NCI-H524 treated with DMSO at 0.1 percent for 48 hours (cell line): ENCODE data around the gene UGT2B28.
"Not testable (repeated sequence)": the region's sequence is repeated elsewhere in the genome, so short reads cannot be mapped to it uniquely, and the experiment has no call there.

Experiments used
- DNase-seq: peaks from one replicate; lab custom pipeline; 2025; lab: John Stamatoyannopoulos, UW

UGT2B28 gene

GRCh38 chr4:69343558-69344420 is 63.5 kb downstream of the UGT2B28 start:
- not testable (repeated sequence) for DNase-seq
